ENCODE results near the gene TWIST2. TPM values are rescaled to one million over a fixed set of nuclear protein-coding genes. Genes with fewer than 3 reads are reported as not detected.

The TWIST2 gene
- total RNA-seq, 3 donors from 2014 or later: 1.1 to 13.4 (median 3.1) TPM

- no peaks in the 10 kb centered on the region for H3K4me1 ChIP-seq (ENCODE audit: low read depth)
- intact Hi-C loops (cut with DNase I, micrococcal nuclease): no loop called here
- H3K36me3 ChIP-seq (ENCODE audit: low read depth): no peaks in the 10 kb centered on the region
- no peak for TF ChIP-seq CTCF (IDR thresholded peaks at IDR 0.05)
- ATAC-seq (peak; percentile 46), DNase-seq (peak in 1 of 3 donors; percentile 26)
- H3K9me3 ChIP-seq: no peaks in the 10 kb centered on the region
- no peak overlapping the region for H3K4me3 ChIP-seq
These were observed 100.2 kb downstream of the TWIST2 start for GRCh38 chr2:238947920-238948710.

DNA sequence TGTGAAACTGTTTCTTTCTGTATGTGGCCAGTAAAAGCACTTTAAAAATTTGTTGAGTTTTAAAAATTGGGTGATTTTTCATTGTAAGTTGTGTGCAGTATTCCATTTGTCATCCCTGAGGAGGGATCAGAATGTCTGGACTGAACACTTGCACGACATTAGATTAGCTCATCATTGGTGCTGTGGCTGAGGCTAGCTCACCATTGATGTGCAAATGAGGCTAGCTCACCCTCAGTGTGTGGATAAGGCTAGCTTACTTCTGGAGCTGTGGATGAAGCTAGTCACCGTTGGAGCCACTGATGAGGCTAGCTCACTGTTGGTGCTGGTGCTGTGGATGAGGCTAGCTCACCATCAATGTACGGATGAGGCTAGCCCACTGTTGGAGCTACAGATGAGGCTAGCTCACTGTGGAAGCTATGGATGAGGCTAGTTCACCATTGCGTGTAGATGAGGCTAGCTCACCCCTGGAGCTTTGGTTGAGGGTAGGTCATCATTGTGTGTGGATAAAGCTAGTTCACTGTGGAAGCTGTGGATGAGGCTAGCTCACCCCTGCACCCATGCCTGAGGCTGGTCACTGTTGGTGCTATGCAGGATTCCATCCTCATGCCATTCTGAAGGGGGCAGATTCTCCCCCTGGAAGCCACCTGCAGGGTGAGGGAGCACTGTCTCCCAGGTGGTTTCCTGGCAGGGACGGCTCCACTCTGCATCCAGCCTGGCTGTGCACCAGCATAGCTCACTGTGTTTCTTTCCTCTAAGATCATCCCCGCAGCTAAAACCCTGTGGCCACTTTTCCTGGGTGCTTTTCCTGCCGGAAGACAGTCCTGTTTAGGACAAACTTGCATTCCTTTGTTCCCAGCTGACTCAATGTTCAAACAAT, 101.1 kb downstream of the TWIST2 start:
- ATAC-seq (no peak), DNase-seq (no peak)
- TF ChIP-seq CTCF (IDR thresholded peaks at IDR 0.05): no peak
- Histone ChIP-seq H3K36me3 (ENCODE audit: low read depth) (no peaks in the 10 kb centered on the region), H3K9me3 (no peaks in the 10 kb centered on the region), H3K4me1 (ENCODE audit: low read depth) (no peaks in the 10 kb centered on the region), H3K4me3 (no peak overlapping the region)
- intact Hi-C loops (cut with DNase I, micrococcal nuclease): no loop called here

DNA sequence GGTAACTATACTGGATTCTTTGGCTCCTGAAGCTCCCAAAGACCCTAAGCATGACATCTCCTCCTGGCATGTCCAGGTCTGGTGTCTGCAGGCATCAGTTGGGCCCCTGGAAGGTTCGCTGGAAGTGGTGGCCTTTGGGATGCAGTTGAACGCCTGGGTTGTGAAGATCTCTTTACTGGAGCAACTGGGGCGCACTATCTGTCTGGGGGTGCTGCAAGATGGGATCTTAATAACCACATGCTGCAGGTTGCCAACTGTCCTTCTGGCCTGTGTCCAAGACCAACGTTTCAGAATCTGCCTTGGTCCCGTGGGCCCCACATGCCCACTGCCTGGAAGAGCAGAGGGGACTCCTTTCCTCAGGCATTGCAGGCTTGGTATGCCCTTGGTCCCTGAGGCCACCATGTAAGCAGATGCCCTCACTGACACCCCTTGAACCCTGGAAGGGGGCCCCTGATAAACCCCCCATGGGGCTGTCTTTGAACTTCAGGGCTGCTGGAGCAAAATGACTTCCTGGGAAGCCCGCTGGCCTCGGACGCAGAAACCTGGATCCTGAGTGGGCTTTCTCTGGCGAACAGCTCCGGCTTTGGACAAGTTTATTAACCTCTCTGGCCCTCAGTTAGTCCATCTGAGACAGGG, 101.9 kb downstream of the TWIST2 start:
- intact Hi-C loops (cut with DNase I, micrococcal nuclease): no loop called here
- Histone ChIP-seq H3K36me3 (ENCODE audit: low read depth) (no peaks in the 10 kb centered on the region), H3K4me1 (ENCODE audit: low read depth) (no peaks in the 10 kb centered on the region), H3K4me3 (no peak overlapping the region), H3K9me3 (no peaks in the 10 kb centered on the region)
- DNase-seq (no peak), ATAC-seq (no peak)
- TF ChIP-seq CTCF (IDR thresholded peaks at IDR 0.05): no peak

DNA sequence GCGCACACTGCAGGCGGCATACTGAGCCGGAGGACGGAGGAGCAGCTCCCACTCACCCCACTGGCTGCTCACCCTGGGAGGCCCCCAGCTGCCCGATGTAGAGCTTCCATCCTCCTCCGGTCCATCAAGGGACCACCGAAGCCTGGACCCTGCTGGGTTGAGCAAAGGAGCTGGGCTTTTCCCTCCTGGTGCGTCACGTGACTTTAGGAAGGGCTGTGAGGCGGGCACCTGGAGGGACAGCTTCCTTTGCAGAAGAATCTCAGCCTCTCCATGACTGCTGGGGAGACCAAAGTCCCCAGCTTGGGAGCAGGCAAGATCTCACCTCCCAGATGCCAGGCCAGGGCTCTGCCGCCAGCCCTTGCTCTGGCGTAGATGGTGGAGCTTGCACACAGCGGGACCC, 102.7 kb downstream of the TWIST2 start:
- Histone ChIP-seq H3K36me3 (ENCODE audit: low read depth) (no peaks in the 10 kb centered on the region), H3K4me3 (no peak overlapping the region), H3K9me3 (no peaks in the 10 kb centered on the region), H3K4me1 (ENCODE audit: low read depth) (no peaks in the 10 kb centered on the region)
- TF ChIP-seq CTCF (IDR thresholded peaks at IDR 0.05): no peak
- intact Hi-C loops (cut with DNase I, micrococcal nuclease): no loop called here
- ATAC-seq (no peak), DNase-seq (no peak)

DNA sequence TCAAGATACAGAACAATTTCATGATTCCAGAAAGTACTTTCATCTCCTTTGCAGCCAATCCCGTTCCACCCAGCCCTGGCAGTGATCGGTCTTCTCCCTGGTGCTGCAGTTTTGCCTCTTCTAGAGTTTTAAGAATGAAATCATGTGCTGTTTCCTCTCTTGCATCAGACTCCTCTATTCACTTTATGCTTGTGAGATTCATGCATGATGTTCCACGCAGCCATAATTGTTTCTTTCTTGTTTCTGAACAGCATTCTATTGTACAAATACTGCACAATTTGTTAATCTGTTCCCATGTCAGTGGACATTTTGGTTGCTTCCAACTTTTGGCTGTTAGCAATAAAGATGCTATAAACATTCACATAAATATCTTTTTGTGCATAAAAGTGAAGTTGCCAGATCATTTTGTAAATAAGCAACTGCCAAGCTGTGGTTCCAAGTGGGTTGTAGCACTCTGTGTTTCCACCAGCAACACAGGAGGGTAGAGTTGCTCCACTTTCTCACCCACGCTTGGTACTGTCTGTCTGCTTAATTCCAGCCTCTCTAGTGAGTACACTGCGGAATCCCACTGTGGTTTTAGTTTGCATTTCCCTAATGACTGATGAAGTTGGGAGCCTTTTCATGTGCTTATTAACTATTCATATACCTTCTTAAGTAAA, 104.5 kb downstream of the TWIST2 start:
- Histone ChIP-seq H3K4me3 (no peak overlapping the region), H3K4me1 (ENCODE audit: low read depth) (no peaks in the 10 kb centered on the region), H3K9me3 (no peaks in the 10 kb centered on the region), H3K36me3 (ENCODE audit: low read depth) (no peaks in the 10 kb centered on the region)
- DNase-seq: no peak
- intact Hi-C loops (cut with DNase I, micrococcal nuclease): no loop called here
- no peak for TF ChIP-seq CTCF (IDR thresholded peaks at IDR 0.05)
- ATAC-seq: no peak

Data from mucosa of descending colon (tissue), 3 donors.